Panc1 (cell line): ENCODE measurements around the gene SNRK.

Source experiments
- REST ChIP-seq, 2 experiments: IDR thresholded peaks; 2 replicates each; pipeline ENCODE4 v1.6.1; 2011 to 2012; ENCODE audit warnings: low read depth in 2 of 2, control low read depth in 1 of 2, low read length in 1 of 2, mild to moderate bottlenecking in 1 of 2, moderate library complexity in 1 of 2; ENCODE audit not compliant: insufficient read depth in 1 of 2
- SIN3A ChIP-seq: IDR thresholded peaks from 2 replicates; pipeline ENCODE4 v1.6.1; 2012; ENCODE audit warnings: low read depth, mild to moderate bottlenecking, low read length, moderate library complexity, borderline replicate concordance; ENCODE audit not compliant: insufficient read depth
- TCF7L2 ChIP-seq: IDR thresholded peaks from 2 replicates; pipeline ENCODE4 v1.6.1; 2011; ENCODE audit warnings: mild to moderate bottlenecking, low read depth, low read length, inconsistent platforms
- TF ChIP-seq, protein P1 (sequence below): fragments of 450-650 bp; IDR thresholded peaks from 2 replicates; pipeline ENCODE4 v1.5.1; 2017; ENCODE audit warnings: mild to moderate bottlenecking

DNA sequence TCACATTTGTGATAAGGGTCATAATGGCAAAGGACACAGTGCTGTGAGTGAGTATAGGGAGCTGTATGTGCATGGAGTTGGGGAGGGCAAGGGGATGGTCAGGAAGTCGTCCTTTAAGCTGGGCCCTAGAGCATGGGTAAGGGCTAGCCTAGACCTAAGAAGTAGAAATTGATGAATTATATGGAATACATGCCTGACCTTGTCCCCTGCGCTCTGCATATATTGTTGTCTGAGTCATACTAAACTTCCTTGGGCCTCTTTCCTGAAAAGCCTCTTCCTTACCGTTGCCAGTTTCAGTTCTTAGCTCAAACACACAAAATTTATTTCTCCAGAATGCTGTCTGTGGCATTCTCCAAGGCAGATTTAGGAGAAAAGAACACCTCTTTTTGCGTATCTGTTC, 4.6 kb downstream of the SNRK start:
- TF ChIP-seq, protein P1, sequence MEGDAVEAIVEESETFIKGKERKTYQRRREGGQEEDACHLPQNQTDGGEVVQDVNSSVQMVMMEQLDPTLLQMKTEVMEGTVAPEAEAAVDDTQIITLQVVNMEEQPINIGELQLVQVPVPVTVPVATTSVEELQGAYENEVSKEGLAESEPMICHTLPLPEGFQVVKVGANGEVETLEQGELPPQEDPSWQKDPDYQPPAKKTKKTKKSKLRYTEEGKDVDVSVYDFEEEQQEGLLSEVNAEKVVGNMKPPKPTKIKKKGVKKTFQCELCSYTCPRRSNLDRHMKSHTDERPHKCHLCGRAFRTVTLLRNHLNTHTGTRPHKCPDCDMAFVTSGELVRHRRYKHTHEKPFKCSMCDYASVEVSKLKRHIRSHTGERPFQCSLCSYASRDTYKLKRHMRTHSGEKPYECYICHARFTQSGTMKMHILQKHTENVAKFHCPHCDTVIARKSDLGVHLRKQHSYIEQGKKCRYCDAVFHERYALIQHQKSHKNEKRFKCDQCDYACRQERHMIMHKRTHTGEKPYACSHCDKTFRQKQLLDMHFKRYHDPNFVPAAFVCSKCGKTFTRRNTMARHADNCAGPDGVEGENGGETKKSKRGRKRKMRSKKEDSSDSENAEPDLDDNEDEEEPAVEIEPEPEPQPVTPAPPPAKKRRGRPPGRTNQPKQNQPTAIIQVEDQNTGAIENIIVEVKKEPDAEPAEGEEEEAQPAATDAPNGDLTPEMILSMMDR, result no peak
- no peak for TF ChIP-seq SIN3A
- no peak for TF ChIP-seq REST (IDR thresholded peaks at IDR 0.05; ENCODE audit: insufficient read depth in 1 of 2, low read depth in 2 of 2, low read length in 1 of 2)
- TF ChIP-seq TCF7L2, result no peak
